HT1080 (cell line): ENCODE data around the gene CAPS2. TPM values are rescaled to one million over a fixed set of nuclear protein-coding genes. Genes with fewer than 3 reads are reported as not detected.
"Not testable (repeated sequence)": the region's sequence is repeated elsewhere in the genome, so short reads cannot be mapped to it uniquely, and the experiment has no call there.

ENCODE experiments used
- DNase-seq: peaks from one replicate; pipeline ENCODE4 v3.0.0-alpha.2; 2015; ENCODE audit warnings: low read depth
- polyA plus RNA-seq, 2 experiments: library from polyadenylated mRNA; depleted of rRNA; stranded (reverse); fragments of >200 nt; gene quantifications; 2 replicates each; pipeline ENCODE4 v1.2.3, GENCODE V29; 2015
- total RNA-seq: library from RNA; depleted of rRNA; stranded (reverse); fragments of >200 nt; shearing (Covaris generic); gene quantifications from 2 replicates; pipeline ENCODE4 v1.2.3, GENCODE V29; 2014; rRNA removed

Gene CAPS2
- 1.1 and 3.4 TPM in 2 replicates for total RNA-seq
- polyA plus RNA-seq (2015; cell fraction: cytosol; rRNA removed) = 1.4 and 2.4 TPM in 2 replicates
- 2.3 and 3.4 TPM in 2 replicates for polyA plus RNA-seq (2015; cell fraction: nucleus; rRNA removed)

GRCh38 chr12:75329918-75330826, at the start of gene CAPS2:
Gene CAPS2 (minus strand): TSS chr12:75330324. CDS start chr12:75326498, 3,826 bp downstream.
- peak; percentile 86 for DNase-seq

- no peak for DNase-seq
Observed at GRCh38 chr12:75378354-75378753, 48.2 kb upstream of the CAPS2 start.

- no peak for DNase-seq
Observed at GRCh38 chr12:75374971-75375370, 44.8 kb upstream of the CAPS2 start.

GRCh38 chr12:75366629-75367028, 36.5 kb upstream of the CAPS2 start:
- peak; percentile 38 for DNase-seq

- no peak for DNase-seq
Observed at GRCh38 chr12:75364919-75365318, 34.8 kb upstream of the CAPS2 start.

- no peak for DNase-seq
Observed at GRCh38 chr12:75361408-75361807, 31.3 kb upstream of the CAPS2 start.

- no peak for DNase-seq
Observed at GRCh38 chr12:75360920-75361319, 30.8 kb upstream of the CAPS2 start.

DNA sequence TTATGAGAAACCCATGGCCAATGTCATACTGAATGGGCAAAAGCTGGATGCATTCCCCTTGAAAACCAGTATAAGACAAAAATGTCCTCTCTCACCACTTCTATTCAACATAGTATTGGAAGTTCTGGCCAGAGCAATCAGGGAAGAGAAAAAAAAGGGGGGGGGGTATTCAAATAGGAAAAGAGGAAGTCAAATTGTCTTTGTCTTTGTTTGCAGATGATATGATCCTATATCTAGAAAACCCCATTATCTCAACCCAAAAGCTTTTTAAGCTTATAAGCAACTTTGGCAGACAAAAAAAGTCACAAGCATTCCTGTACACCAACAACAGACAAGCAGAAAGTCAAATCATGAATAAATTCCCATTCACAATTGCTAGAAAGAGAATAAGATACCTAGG, 23.9 kb upstream of the CAPS2 start:
- DNase-seq = no peak

GRCh38 chr12:75350413-75350812, 20.3 kb upstream of the CAPS2 start:
- DNase-seq = no peak

DNA sequence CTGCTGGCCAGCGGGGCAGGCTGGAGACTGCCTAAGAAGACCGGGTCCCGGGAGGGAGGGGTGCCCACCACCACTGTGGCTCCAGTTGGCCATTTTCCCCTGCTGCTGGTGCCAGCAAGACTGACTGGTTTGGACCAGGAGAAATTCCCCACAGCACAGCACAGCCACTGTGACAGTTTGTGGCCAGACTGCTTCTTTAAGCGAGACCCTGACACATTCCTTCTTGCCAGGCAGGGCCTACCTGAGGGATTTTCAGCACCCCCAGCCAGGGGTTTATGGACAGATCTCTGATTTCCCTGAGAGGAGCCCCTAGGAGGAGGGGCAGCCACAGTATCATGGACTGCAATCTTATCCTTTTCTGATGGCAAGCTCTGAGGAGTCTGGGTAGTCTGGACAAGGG, 19.8 kb upstream of the CAPS2 start:
- no peak for DNase-seq

GRCh38 chr12:75346215-75346614, 16.1 kb upstream of the CAPS2 start:
- not testable (repeated sequence) for DNase-seq

DNA sequence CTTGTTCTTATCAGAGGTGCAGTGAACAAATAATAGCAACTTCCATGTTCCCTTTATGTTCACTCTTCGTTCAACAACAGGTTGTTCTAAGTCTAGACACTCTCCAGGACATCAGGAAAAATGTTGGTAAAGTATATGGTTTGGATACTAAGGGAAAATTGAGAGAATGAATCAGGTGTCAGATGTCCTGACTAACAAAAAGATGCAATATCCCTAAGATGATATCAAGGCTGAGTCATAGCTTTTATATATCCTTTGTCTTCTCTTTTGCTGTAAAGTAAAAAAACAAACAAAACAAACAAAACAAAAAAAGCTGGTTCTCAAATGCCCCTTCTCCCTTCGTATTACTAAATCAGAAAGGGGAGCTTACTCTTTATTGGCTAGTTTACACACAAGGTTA, 15.4 kb upstream of the CAPS2 start:
- peak; percentile 37 for DNase-seq

- DNase-seq = peak; percentile 36
Observed at GRCh38 chr12:75341873-75342272, 11.7 kb upstream of the CAPS2 start.

DNA sequence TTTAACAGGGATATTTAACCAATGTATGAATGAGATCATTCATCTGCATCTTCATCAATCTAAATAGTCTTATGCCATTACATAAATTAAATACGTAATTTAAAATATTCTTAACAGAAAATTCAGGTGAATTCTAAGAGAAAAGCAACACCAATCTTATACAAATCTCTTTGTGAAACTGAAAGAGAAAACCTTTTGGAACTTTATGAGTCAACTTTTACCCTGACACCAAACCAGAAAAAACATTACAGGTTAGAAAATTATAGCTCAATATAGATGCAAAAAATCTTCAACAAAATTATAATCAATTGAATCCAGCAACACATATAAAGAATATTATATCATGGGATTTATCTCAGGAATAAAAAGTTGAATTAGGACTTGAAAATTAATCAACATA, 7.8 kb upstream of the CAPS2 start:
- no peak for DNase-seq

DNA sequence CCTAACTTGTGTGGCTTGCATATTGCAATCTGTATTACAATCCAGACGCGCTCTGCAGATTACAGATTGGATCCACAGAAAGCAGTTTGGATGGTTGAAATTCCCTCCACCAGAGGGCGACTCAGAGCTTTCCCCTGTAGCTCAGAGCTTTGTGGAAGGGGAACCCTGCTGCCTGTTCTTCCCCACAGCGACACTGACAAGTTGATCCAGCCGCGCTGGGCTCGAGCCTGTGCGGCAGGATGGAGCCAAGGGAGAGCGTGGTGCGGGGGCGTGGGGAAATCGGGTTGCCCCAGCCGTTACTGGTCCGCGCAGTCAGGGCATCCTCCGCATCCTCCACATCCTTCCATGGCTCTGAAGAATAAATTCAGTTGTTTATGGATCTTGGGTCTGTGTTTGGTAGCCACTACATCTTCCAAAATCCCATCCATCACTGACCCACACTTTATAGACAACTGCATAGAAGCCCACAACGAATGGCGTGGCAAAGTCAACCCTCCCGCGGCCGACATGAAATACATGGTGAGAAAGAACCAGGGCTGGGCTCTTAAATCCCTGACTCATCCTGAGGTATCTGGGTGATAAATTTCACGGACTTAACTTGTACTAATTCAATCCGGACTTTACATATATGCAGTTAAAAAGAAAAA, 4.4 kb upstream of the CAPS2 start, which contains the start of gene GLIPR1L1:
Gene GLIPR1L1 (plus strand): TSS at position 287 of the 647 bp plus-strand sequence. CDS start 59 bp downstream, at position 346.
- peak; percentile 36 for DNase-seq

DNA sequence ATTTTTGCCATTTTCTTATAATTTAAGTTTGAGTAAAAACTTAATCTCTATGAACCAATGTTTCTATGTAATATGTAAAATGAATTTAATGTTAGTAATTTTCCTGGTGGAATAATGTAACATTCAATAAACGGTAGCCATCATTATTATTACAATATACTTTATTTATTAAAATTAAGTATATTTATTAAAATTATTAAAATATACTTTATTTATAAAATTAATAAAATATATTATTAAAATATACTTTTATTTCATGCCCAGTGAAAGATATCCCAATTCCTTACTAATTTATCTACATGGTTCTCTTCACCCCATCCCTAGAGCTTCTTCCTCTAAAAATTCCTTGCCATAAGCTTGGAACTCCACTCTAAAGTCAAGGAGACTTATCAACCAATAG, 2.5 kb downstream of the CAPS2 start:
- DNase-seq = no peak

- DNase-seq = no peak
Observed at GRCh38 chr12:75323663-75324062, 6.5 kb downstream of the CAPS2 start.

DNA sequence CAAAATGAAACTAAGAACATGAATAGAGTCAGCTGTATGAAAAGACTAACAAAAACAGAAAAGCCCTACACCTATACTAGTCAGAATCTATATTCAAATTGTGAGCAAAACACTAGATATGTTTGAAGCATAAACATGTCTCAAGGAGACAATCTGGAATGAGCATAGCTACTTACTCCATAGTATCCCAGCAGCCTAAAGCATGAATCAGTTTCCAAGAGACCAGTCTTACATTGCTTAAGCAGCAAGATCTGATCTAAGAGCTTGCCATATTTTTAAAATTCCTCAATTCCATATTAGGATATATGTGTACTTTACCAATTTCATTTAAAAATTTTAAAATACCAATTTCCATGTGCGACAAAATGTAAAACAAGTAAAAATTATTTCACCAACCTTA, 7.7 kb downstream of the CAPS2 start:
- no peak for DNase-seq

GRCh38 chr12:75317784-75318183, 12.3 kb downstream of the CAPS2 start:
- no peak for DNase-seq

GRCh38 chr12:75315518-75315917, 14.6 kb downstream of the CAPS2 start:
- DNase-seq = peak; percentile 47

- no peak for DNase-seq
Observed at GRCh38 chr12:75311369-75311768, 18.8 kb downstream of the CAPS2 start.

DNA sequence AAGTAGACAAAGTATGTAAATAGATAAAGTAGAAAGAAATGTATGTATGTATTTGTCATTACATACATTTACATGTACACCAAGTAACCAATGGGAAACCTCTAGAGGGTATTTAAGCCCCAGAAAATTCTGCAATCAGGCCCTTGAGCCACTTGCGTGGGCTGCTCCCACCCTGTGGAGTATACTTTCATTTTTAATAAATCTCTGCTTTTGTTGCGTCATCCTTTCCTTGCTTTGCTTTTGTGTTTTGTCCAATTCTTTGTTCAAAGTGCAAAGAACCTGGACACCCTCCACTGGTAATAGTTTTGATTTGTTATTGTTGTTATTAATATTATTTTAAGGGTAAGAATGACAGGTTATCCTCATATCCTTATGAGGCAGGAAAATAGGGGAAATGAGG, 21.8 kb downstream of the CAPS2 start:
- no peak for DNase-seq
